Bronchial epithelial cell (primary cell): ENCODE measurements around the gene RAB33B. TPM values are rescaled to one million over a fixed set of nuclear protein-coding genes. Genes with fewer than 3 reads are reported as not detected.

Experiments used
- DNase-seq: peaks from one replicate; pipeline ENCODE4 v3.0.0-alpha.2; 2010; ENCODE audit warnings: low read depth
- FAIRE-seq: peaks from 2 replicates; lab custom pipeline; 2011; peaks lifted over from hg19 to GRCh38; lab: Jason Lieb, UNC
- H3K27me3 ChIP-seq: 2 replicates; pipeline ENCODE4 v1.5.1; 2011; ENCODE audit warnings: low read length; ENCODE audit not compliant: control insufficient read depth, insufficient read depth
- H3K36me3 ChIP-seq: 2 replicates; pipeline ENCODE4 v1.5.1; 2011; ENCODE audit warnings: low read length; ENCODE audit not compliant: control insufficient read depth, insufficient read depth
- H3K4me3 ChIP-seq: 2 replicates; pipeline ENCODE4 v1.5.1; 2011; ENCODE audit warnings: mild to moderate bottlenecking, low read depth, low read length, control low read depth
- CTCF ChIP-seq: IDR thresholded peaks from 2 replicates; pipeline ENCODE4 v1.5.1; 2011; ENCODE audit warnings: mild to moderate bottlenecking, moderate library complexity, low read length, control low read depth, inconsistent platforms; ENCODE audit not compliant: insufficient read depth, severe bottlenecking
- total RNA-seq: library from RNA; depleted of rRNA; stranded (reverse); fragments of >200 nt; gene quantifications from 2 replicates; pipeline ENCODE4 v1.2.1, GENCODE V29; 2014

RAB33B gene
- total RNA-seq, 1 donor from 2014 or later: 10.0 TPM

GRCh38 chr4:139469869-139470268, 15.9 kb downstream of the RAB33B start:
- DNase-seq (no peak), FAIRE-seq (peak; percentile 32)
- Histone ChIP-seq H3K27me3 (no peaks in the 10 kb centered on the region), H3K36me3 (peaks cover 3% of the 10 kb centered on the region), H3K4me3 (no peak overlapping the region)
- TF ChIP-seq CTCF: no peak

GRCh38 chr4:139470295-139470694, 16.4 kb downstream of the RAB33B start:
- no peak for TF ChIP-seq CTCF
- no peak for FAIRE-seq
- peaks cover 3% of the 10 kb centered on the region for H3K36me3 ChIP-seq
- no peak overlapping the region for H3K4me3 ChIP-seq
- H3K27me3 ChIP-seq: no peaks in the 10 kb centered on the region
- DNase-seq: no peak

GRCh38 chr4:139470997-139471665, 17.2 kb downstream of the RAB33B start:
- H3K36me3 ChIP-seq: peaks cover 3% of the 10 kb centered on the region
- no peaks in the 10 kb centered on the region for H3K27me3 ChIP-seq
- no peak overlapping the region for H3K4me3 ChIP-seq
- DNase-seq (no peak), FAIRE-seq (no peak)
- TF ChIP-seq CTCF: no peak

GRCh38 chr4:139472852-139473251, 18.9 kb downstream of the RAB33B start:
- TF ChIP-seq CTCF: no peak
- FAIRE-seq (no peak), DNase-seq (no peak)
- H3K27me3 ChIP-seq: no peaks in the 10 kb centered on the region
- peaks cover 3% of the 10 kb centered on the region for H3K36me3 ChIP-seq
- H3K4me3 ChIP-seq: no peak overlapping the region

GRCh38 chr4:139476363-139476762, 22.4 kb downstream of the RAB33B start:
- Histone ChIP-seq H3K36me3 (peaks cover 3% of the 10 kb centered on the region), H3K27me3 (no peaks in the 10 kb centered on the region), H3K4me3 (no peak overlapping the region)
- no peak for FAIRE-seq
- no peak for DNase-seq
- no peak for TF ChIP-seq CTCF

GRCh38 chr4:139481465-139481864, 27.5 kb downstream of the RAB33B start:
- H3K27me3 ChIP-seq: no peaks in the 10 kb centered on the region
- no peak overlapping the region for H3K4me3 ChIP-seq
- no peak for TF ChIP-seq CTCF
- no peaks in the 10 kb centered on the region for H3K36me3 ChIP-seq
- FAIRE-seq (peak; percentile 47), DNase-seq (no peak)
